GM18519 (cell line): ENCODE measurements around the gene MYO18B.

ENCODE experiments used
- ATAC-seq: cut with Tn5 transposase; IDR thresholded peaks from one replicate; pipeline ENCODE4 v1.9.1; 2021; ENCODE audit warnings: mild to moderate bottlenecking, moderate library complexity; ENCODE audit not compliant: unreplicated experiment, low FRiP score

Gene MYO18B

DNA sequence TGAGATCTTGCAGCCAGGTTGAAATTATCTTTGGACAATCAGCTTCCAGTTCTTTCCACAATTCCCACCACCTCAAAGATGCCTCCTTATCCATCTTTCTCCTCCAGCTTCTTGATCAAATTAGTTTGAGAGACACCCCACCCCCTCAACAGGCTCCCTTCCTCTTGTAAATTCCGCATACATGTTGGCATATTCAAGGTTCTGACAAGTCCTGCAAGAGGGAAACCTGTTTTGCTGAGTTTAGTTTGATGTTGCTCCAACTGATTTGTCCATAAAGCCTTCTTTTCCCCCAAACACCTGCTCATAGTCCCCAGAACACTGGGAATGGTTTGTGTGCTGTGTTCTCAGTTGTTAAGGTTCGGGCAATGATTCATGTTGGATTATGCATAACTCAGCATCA is 73.6 kb downstream of the MYO18B start:
- no peak for ATAC-seq

DNA sequence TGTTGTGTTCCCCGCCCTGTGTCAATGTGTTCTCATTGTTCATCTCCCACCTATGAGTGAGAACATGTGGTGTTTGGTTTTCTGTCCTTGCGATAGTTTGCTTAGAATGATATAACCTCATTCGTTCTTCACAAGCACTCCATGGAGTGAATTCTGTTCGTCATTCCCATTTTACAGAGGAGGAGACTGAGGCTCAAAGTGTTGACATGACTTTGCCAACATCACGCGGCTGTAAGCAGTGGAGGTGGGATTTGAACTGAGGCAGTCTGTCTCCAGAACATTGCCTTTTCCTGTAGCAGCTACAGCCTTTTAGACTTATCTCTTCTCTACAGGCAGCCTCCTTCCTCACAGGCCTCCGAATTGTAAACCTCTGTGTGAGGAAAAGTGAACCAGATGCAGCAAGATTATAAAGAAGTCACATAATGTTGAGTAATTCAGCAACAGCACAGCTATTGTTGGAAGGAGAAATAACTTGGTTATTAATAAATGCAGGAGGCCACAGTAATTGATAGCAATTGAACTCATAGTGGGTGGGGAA is 74.6 kb downstream of the MYO18B start:
- no peak for ATAC-seq

DNA sequence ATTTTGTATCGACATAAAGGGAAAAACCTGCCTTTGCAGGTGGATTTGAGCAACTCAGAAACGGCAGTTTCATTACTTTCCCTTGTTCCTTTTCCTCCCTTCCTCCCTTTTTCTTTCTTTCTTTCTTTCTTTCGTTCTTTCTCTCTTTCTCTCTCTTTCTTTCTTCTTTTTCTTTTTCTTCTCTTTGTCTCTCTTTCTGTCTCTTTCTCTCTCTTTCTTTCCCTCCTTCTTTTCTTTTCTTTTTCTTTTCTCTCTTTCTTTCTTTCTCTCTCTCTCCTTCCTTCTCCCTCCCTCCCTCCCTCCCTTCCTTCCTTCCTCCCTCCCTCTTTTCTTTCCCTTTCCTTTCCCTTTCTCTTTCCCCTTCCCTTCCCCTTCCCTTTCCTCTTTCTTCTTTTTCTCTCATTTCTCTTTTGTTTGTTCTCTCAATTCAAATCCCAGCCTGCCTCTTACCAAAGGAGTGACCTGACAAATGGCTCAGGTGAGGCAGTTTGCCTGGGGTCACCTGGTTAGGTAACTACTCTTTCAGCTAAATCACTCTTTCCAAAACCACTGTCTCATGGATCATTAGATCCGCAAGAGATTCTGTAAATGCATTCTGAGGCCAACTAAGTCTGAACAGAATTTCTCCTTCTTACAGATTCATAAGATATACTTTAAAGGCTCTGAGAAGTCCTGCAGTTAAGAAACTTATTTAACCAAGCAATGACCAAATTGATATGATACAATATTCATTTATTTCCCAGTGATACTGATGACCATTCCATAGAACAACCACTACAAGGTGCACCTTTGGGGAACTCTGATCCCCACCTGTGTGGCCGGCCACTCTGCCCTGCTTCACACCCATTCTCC is 75.3 kb downstream of the MYO18B start:
- ATAC-seq = no peak

GRCh38 chr22:25818541-25818940 is 76.6 kb downstream of the MYO18B start:
- no peak for ATAC-seq

GRCh38 chr22:25822344-25822743 is 80.4 kb downstream of the MYO18B start:
- ATAC-seq = no peak

- no peak for ATAC-seq
Measured at GRCh38 chr22:25823276-25823675, 81.3 kb downstream of the MYO18B start.

GRCh38 chr22:25824828-25825423 is 82.9 kb downstream of the MYO18B start:
- ATAC-seq = no peak

- no peak for ATAC-seq
Measured at GRCh38 chr22:25827415-25827814, 85.4 kb downstream of the MYO18B start.

GRCh38 chr22:25828422-25828821 is 86.4 kb downstream of the MYO18B start:
- ATAC-seq = no peak

DNA sequence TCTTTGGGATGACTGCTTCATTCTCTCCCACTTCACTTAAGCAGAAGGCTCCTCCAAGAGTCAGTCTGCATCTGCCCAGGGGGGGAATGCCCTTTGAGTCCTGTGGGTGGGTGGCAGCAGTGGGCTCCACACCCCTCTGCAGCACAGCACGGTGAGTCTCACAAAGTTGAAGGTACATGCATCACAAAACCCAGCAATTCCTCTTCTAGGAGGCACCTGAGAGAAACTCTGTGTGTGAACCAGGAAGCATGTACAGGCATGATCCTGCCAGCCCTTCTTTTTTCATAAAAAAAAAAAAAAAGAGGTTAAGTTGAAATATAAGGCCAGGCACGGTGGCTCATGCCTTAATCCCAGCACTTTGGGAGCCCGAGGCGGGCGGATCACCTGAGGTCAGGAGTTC is 87.2 kb downstream of the MYO18B start:
- ATAC-seq = no peak

- ATAC-seq = no peak
Measured at GRCh38 chr22:25829808-25830777, 88.1 kb downstream of the MYO18B start.

DNA sequence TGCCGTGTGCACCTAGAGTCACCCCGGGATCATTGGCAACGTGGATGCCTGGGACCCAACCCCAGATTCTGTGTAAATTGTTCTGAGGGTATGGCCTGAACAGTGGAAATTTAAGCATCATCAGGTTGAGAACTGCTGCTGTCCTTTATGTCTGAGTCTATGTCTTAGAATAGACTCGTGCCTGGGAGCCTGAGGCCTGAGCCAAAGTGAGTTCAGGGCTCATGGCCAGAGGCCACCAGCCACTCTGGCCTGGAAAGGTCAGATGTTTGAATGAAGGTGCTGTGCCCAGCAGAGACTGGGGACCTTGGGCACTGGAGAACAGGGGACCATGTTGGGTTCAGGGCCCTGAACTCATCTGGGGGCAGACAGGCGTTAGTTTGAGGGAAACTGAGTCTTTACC is 91.1 kb downstream of the MYO18B start:
- no peak for ATAC-seq

DNA sequence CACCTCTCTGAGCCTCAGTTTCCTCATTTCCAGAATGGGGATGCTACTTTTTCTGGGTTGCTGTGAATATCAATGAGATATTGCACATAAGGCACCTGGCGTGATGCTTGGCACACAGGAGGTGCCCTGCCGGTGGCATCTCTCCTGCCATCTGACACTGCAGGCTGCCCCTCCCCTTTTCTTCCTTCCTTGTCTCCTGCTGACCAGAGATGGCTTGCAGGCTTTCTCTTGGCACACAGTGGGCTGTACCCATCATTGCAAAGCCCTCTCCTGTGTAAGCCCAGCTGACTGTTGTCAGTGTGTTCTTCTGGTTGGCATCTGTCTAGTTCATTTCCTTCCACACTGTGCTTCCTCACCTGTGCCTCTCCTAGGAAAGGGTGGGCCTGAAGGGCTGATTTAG is 91.7 kb downstream of the MYO18B start:
- ATAC-seq = no peak

- no peak for ATAC-seq
Measured at GRCh38 chr22:25834490-25834889, 92.5 kb downstream of the MYO18B start.

GRCh38 chr22:25835348-25835747 is 93.4 kb downstream of the MYO18B start:
- no peak for ATAC-seq

GRCh38 chr22:25837288-25837900 is 95.4 kb downstream of the MYO18B start:
- no peak for ATAC-seq

GRCh38 chr22:25838960-25839741 is 97.2 kb downstream of the MYO18B start:
- ATAC-seq = no peak

DNA sequence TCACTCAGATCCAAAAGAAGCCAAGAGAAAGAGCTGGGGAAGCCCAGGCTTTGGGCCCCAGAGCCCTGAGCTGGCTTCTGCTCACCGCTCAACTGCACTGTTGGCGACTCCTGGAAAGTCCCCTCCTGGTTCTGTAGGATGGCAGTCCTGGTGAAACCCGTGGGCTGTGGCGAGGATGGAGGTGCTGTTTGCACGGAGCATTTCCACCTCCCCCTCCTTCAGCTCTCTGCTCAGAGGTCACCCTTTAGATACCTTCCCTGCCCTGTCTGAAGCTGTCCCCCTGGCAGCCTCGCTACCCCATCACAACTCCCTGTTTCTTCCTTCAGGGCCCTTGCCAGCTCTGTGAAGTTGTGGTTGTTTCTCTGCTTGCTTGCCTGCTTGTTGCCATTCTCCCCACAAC is 97.8 kb downstream of the MYO18B start:
- ATAC-seq = no peak

GRCh38 chr22:25840167-25840566 is 98.2 kb downstream of the MYO18B start:
- ATAC-seq = no peak

GRCh38 chr22:25840891-25841290 is 98.9 kb downstream of the MYO18B start:
- ATAC-seq = no peak
